Hematopoietic multipotent progenitor cell (in vitro differentiated cells): ENCODE data around the gene DRD3. TPM values are rescaled to one million over a fixed set of nuclear protein-coding genes. Genes with fewer than 3 reads are reported as not detected.

Experiments used
- DNase-seq, 3 donors: peaks; one replicate each; pipeline ENCODE4 v3.0.0-alpha.2; 2011 to 2015; ENCODE audit warnings: low read depth in 2 of 3, low spot score in 2 of 3
- total RNA-seq: library from RNA; depleted of rRNA; stranded (reverse); fragments of >200 nt; gene quantifications from one replicate; pipeline ENCODE4 v1.2.3, GENCODE V29; 2012

DRD3 gene
- total RNA-seq, 1 donor: not detected

GRCh38 chr3:114186501-114186900 lies 7.6 kb upstream of the DRD3 start:
- DNase-seq: no peak

GRCh38 chr3:114179575-114179974 lies 723 bp upstream of the DRD3 start:
- peak in 1 of 3 donors; percentile 37 for DNase-seq

GRCh38 chr3:114176890-114177289 lies 2.0 kb downstream of the DRD3 start:
- no peak for DNase-seq

GRCh38 chr3:114176487-114176886 lies 2.4 kb downstream of the DRD3 start:
- DNase-seq: no peak

- no peak for DNase-seq
These were observed 3.5 kb downstream of the DRD3 start for GRCh38 chr3:114175204-114175987.

GRCh38 chr3:114171677-114172076 lies 7.2 kb downstream of the DRD3 start:
- DNase-seq: no peak

- DNase-seq: no peak
These were observed 10.7 kb downstream of the DRD3 start for GRCh38 chr3:114168150-114168549.

GRCh38 chr3:114157321-114157720 lies 21.5 kb downstream of the DRD3 start:
- no peak for DNase-seq

GRCh38 chr3:114155370-114155821 lies 23.5 kb downstream of the DRD3 start:
- DNase-seq: peak in 2 of 3 donors; percentile 28 to 46

- no peak for DNase-seq
These were observed 24.5 kb downstream of the DRD3 start for GRCh38 chr3:114154321-114154821.

GRCh38 chr3:114152519-114153151 lies 26.2 kb downstream of the DRD3 start:
- peak; percentile 58 to 69 (median 65) for DNase-seq

- no peak for DNase-seq
These were observed 27.8 kb downstream of the DRD3 start for GRCh38 chr3:114151091-114151490.

- DNase-seq: no peak
These were observed 31.6 kb downstream of the DRD3 start for GRCh38 chr3:114147251-114147650.

- DNase-seq: no peak
These were observed 33.8 kb downstream of the DRD3 start for GRCh38 chr3:114144909-114145688.

GRCh38 chr3:114143817-114144216 lies 35.0 kb downstream of the DRD3 start:
- no peak for DNase-seq

GRCh38 chr3:114139836-114140235 lies 39.0 kb downstream of the DRD3 start:
- no peak for DNase-seq

GRCh38 chr3:114133947-114134346 lies 44.9 kb downstream of the DRD3 start:
- no peak for DNase-seq

- no peak for DNase-seq
These were observed 46.4 kb downstream of the DRD3 start for GRCh38 chr3:114132500-114132899.

- no peak for DNase-seq
These were observed 50.0 kb downstream of the DRD3 start for GRCh38 chr3:114128826-114129225.

GRCh38 chr3:114128231-114128630 lies 50.6 kb downstream of the DRD3 start:
- no peak for DNase-seq

GRCh38 chr3:114127517-114127916 lies 51.3 kb downstream of the DRD3 start:
- no peak for DNase-seq
